SK-N-SH treated with all-trans-retinoic acid at 6 μM for 48 hours (cell line): ENCODE measurements around the gene WRAP73.
"Not testable (repeated sequence)": the region's sequence is repeated elsewhere in the genome, so short reads cannot be mapped to it uniquely, and the experiment has no call there.

ENCODE experiments used
- ATAC-seq: fragments of 200-7000 bp; cut with Tn5 transposase; 3 replicates; pipeline ENCODE4 v1.9.1; 2020; ENCODE audit warnings: mild to moderate bottlenecking, moderate library complexity
- ARNTL ChIP-seq: fragments of 450-650 bp; formaldehyde crosslinking; IDR thresholded peaks from 2 replicates; pipeline ENCODE4 v1.5.0; 2020; ENCODE audit warnings: low read depth, mild to moderate bottlenecking, moderate library complexity, borderline replicate concordance
- ESRRG ChIP-seq: fragments of 250-450 bp; sonication (Bioruptor Pico); IDR thresholded peaks from 2 replicates; pipeline ENCODE4 v1.6.1; 2021; ENCODE audit warnings: mild to moderate bottlenecking
- GLIS3 ChIP-seq: fragments of 250-450 bp; sonication (Bioruptor Pico); IDR thresholded peaks from 2 replicates; pipeline ENCODE4 v1.5.0; 2020; ENCODE audit warnings: mild to moderate bottlenecking, moderate library complexity
- ISL1 ChIP-seq: fragments of 250-450 bp; sonication (Bioruptor Pico); IDR thresholded peaks from 2 replicates; pipeline ENCODE4 v2.1.2; 2022; ENCODE audit warnings: mild to moderate bottlenecking, moderate library complexity
- OSR1 ChIP-seq: fragments of 250-450 bp; sonication (Bioruptor Pico); IDR thresholded peaks from 2 replicates; pipeline ENCODE4 v1.8.0; 2022; ENCODE audit warnings: moderate library complexity, mild to moderate bottlenecking, inconsistent platforms
- PPARA ChIP-seq: fragments of 250-450 bp; sonication (Bioruptor Pico); IDR thresholded peaks from 2 replicates; pipeline ENCODE4 v1.5.0; 2020; ENCODE audit warnings: mild to moderate bottlenecking, borderline replicate concordance
- RARB ChIP-seq: fragments of 250-450 bp; sonication (Bioruptor Pico); IDR thresholded peaks from 2 replicates; pipeline ENCODE4 v1.8.0; 2021; ENCODE audit warnings: mild to moderate bottlenecking, moderate library complexity
- SNAI2 ChIP-seq: fragments of 250-450 bp; sonication (Bioruptor Pico); IDR thresholded peaks from 2 replicates; pipeline ENCODE4 v1.5.0; 2020; ENCODE audit warnings: mild to moderate bottlenecking, moderate library complexity
- TCF4 ChIP-seq: fragments of 250-450 bp; sonication (Bioruptor Pico); IDR thresholded peaks from 2 replicates; pipeline ENCODE4 v1.8.0; 2021; ENCODE audit warnings: mild to moderate bottlenecking, moderate library complexity, borderline replicate concordance
- TOX ChIP-seq: fragments of 250-450 bp; sonication (Bioruptor Pico); IDR thresholded peaks from 2 replicates; pipeline ENCODE4 v1.8.0; 2021; ENCODE audit warnings: mild to moderate bottlenecking, moderate library complexity, borderline replicate concordance
- ZFP3 ChIP-seq: fragments of 250-450 bp; sonication (Bioruptor Pico); IDR thresholded peaks from 2 replicates; pipeline ENCODE4 v1.5.0; 2020; ENCODE audit warnings: mild to moderate bottlenecking, moderate library complexity
- ZFP30 ChIP-seq: fragments of 450-650 bp; formaldehyde crosslinking; IDR thresholded peaks from 2 replicates; pipeline ENCODE4 v1.5.0; 2022; ENCODE audit warnings: mild to moderate bottlenecking, moderate library complexity
- ZNF565 ChIP-seq: fragments of 450-650 bp; formaldehyde crosslinking; conservative IDR thresholded peaks from 2 replicates; pipeline ENCODE4 v1.5.0; 2020; ENCODE audit warnings: low read depth, mild to moderate bottlenecking, moderate library complexity
- ZNF70 ChIP-seq: fragments of 450-650 bp; formaldehyde crosslinking; IDR thresholded peaks from 2 replicates; pipeline ENCODE4 v1.5.0; 2020; ENCODE audit warnings: mild to moderate bottlenecking, moderate library complexity
- ZNF8 ChIP-seq: fragments of 450-650 bp; formaldehyde crosslinking; IDR thresholded peaks from 2 replicates; pipeline ENCODE4 v1.5.0; 2020; ENCODE audit warnings: mild to moderate bottlenecking, moderate library complexity
- TF ChIP-seq, protein P1 (sequence below): fragments of 250-450 bp; sonication (Bioruptor Pico); IDR thresholded peaks from 2 replicates; pipeline ENCODE4 v1.5.1; 2020; ENCODE audit warnings: low read depth, mild to moderate bottlenecking, moderate library complexity
- TF ChIP-seq, protein P2 (sequence below): fragments of 250-450 bp; sonication (Bioruptor Pico); IDR thresholded peaks from 2 replicates; pipeline ENCODE4 v1.5.1; 2021; ENCODE audit warnings: mild to moderate bottlenecking, moderate library complexity
- TF ChIP-seq, protein P3 (sequence below): fragments of 250-450 bp; sonication (Bioruptor Pico); IDR thresholded peaks from 2 replicates; pipeline ENCODE4 v1.8.0; 2020; ENCODE audit warnings: mild to moderate bottlenecking, moderate library complexity, borderline replicate concordance
- TF ChIP-seq, protein P4 (sequence below): fragments of 250-450 bp; sonication (Bioruptor Pico); IDR thresholded peaks from 2 replicates; pipeline ENCODE4 v1.5.0; 2020; ENCODE audit warnings: mild to moderate bottlenecking, moderate library complexity

Gene WRAP73

DNA sequence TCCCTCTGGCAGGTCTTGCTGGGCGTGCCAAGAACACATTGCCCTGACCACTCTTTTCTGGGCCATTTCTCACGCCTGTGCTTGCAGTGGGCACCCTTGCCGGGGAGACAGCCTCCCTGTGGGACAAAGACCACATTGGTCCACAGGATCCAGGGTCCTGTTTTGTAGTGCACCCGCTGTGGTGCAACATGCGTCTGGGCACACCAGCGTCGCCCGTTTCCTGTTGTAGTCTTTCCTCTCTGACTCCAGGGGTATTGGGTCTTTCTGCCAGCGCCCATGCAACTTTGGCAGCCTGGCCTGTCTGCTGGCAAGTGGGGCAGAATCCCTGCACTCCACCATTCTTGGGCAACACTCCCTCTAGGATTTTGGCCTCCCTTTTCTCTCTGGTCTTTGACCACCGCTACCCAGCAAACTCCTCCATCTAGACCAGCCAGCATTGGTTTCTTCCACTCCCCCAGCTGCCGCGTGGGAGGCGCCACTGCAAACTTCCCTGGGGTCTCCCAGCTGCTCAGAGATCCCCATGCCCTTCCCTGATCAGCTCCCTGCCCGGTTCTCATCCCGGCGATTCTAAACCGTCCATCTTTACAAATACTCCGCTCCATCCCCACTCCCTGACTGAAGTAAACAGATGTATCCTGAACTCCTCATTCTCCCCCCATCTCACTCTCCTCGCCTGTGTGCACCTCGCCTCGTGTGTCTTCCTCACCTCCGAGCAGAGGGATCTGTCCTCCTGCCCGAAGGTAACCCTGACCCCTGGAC lies 26.3 kb downstream of the WRAP73 start (continued):
- TF ChIP-seq, protein P1, sequence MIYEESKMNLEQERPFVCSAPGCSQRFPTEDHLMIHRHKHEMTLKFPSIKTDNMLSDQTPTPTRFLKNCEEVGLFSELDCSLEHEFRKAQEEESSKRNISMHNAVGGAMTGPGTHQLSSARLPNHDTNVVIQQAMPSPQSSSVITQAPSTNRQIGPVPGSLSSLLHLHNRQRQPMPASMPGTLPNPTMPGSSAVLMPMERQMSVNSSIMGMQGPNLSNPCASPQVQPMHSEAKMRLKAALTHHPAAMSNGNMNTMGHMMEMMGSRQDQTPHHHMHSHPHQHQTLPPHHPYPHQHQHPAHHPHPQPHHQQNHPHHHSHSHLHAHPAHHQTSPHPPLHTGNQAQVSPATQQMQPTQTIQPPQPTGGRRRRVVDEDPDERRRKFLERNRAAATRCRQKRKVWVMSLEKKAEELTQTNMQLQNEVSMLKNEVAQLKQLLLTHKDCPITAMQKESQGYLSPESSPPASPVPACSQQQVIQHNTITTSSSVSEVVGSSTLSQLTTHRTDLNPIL (CRISPR knock-in tag), result no peak
- TF ChIP-seq PPARA (CRISPR knock-in tag) (no peak), TCF4 (CRISPR knock-in tag) (no peak), ZNF8 (CRISPR knock-in tag) (no peak), ZNF70 (CRISPR knock-in tag) (no peak), TOX (no peak)
- TF ChIP-seq, protein P2, sequence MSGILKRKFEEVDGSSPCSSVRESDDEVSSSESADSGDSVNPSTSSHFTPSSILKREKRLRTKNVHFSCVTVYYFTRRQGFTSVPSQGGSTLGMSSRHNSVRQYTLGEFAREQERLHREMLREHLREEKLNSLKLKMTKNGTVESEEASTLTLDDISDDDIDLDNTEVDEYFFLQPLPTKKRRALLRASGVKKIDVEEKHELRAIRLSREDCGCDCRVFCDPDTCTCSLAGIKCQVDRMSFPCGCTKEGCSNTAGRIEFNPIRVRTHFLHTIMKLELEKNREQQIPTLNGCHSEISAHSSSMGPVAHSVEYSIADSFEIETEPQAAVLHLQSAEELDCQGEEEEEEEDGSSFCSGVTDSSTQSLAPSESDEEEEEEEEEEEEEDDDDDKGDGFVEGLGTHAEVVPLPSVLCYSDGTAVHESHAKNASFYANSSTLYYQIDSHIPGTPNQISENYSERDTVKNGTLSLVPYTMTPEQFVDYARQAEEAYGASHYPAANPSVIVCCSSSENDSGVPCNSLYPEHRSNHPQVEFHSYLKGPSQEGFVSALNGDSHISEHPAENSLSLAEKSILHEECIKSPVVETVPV (CRISPR knock-in tag), result no peak
- TF ChIP-seq, all 23 proteins: peak for 0

DNA sequence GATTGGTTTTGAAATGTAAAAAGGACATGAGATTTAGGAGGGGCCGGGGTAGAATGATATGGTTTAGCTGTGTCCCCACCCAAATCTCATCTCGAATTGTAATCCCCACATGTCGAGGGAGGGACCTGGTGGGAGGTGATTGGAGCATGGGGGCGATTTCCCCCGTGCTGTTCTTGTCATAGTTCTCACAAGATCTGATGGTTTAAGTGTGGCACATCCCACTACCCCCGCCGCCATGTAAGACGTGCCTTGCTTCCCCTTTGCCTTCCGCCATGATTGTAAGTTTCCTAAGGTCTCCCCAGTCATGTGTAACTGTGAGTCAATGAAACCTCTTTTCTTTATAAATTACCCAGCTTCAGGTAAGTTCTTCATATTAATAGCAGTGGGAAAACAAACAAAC lies 27.8 kb downstream of the WRAP73 start:
- not testable (repeated sequence) for ATAC-seq

DNA sequence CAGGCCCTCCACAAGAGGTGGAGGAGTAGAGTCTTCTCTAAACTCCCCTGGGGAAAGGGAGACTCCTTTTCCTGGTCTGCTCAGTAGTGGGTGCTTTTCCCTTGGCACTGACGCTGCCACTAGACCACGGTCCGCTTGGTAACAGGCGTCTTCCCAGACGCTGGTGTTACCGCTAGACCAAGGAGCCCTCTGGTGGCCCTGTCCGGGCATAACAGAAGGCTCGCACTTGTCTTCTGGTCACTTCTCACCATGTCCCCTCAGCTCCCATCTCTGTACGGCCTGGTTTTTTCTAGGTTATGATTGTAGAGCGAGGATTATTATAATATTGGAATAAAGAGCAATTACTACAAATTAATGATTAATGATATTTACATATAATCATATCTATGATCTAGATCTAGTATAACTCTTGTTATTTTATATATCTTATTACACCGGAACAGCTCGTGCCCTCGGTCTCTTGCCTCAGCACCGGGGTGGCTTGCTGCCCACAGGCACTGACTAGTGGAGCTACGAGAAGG lies 28.7 kb downstream of the WRAP73 start:
- not testable (repeated sequence) for ATAC-seq

DNA sequence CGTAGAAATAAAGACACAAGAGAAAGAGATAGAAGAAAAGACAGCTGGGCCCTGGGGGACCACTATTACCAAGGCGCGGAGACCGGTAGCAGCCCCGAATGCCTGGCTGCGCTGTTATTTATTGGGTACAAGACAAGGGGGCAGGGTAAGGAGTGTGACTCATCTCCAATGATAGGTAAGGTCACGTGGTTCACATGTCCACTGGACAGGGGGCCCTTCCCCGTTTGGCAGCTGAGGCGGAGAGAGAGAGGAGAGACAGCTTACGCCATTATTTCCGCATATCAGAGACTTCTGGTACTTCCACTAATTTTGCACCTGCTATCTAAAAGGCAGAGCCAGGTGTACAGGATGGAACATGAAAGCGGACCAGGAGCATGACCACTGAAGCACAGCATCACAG lies 29.2 kb downstream of the WRAP73 start:
- TF ChIP-seq ISL1 (CRISPR knock-in tag) (no peak), SNAI2 (no peak), TOX (no peak), PPARA (CRISPR knock-in tag) (no peak), ZFP3 (CRISPR knock-in tag) (no peak), ARNTL (CRISPR knock-in tag) (no peak), GLIS3 (CRISPR knock-in tag) (no peak), ZNF8 (CRISPR knock-in tag) (no peak), ZNF70 (CRISPR knock-in tag) (no peak), ZNF565 (CRISPR knock-in tag) (no peak), RARB (CRISPR knock-in tag) (no peak), OSR1 (CRISPR knock-in tag) (no peak), ZFP30 (CRISPR knock-in tag) (no peak), ESRRG (CRISPR knock-in tag) (no peak)
- TF ChIP-seq, protein P3, sequence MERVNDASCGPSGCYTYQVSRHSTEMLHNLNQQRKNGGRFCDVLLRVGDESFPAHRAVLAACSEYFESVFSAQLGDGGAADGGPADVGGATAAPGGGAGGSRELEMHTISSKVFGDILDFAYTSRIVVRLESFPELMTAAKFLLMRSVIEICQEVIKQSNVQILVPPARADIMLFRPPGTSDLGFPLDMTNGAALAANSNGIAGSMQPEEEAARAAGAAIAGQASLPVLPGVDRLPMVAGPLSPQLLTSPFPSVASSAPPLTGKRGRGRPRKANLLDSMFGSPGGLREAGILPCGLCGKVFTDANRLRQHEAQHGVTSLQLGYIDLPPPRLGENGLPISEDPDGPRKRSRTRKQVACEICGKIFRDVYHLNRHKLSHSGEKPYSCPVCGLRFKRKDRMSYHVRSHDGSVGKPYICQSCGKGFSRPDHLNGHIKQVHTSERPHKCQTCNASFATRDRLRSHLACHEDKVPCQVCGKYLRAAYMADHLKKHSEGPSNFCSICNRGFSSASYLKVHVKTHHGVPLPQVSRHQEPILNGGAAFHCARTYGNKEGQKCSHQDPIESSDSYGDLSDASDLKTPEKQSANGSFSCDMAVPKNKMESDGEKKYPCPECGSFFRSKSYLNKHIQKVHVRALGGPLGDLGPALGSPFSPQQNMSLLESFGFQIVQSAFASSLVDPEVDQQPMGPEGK, result no peak
- TF ChIP-seq, protein P2 (CRISPR knock-in tag), result no peak
- TF ChIP-seq, protein P4, sequence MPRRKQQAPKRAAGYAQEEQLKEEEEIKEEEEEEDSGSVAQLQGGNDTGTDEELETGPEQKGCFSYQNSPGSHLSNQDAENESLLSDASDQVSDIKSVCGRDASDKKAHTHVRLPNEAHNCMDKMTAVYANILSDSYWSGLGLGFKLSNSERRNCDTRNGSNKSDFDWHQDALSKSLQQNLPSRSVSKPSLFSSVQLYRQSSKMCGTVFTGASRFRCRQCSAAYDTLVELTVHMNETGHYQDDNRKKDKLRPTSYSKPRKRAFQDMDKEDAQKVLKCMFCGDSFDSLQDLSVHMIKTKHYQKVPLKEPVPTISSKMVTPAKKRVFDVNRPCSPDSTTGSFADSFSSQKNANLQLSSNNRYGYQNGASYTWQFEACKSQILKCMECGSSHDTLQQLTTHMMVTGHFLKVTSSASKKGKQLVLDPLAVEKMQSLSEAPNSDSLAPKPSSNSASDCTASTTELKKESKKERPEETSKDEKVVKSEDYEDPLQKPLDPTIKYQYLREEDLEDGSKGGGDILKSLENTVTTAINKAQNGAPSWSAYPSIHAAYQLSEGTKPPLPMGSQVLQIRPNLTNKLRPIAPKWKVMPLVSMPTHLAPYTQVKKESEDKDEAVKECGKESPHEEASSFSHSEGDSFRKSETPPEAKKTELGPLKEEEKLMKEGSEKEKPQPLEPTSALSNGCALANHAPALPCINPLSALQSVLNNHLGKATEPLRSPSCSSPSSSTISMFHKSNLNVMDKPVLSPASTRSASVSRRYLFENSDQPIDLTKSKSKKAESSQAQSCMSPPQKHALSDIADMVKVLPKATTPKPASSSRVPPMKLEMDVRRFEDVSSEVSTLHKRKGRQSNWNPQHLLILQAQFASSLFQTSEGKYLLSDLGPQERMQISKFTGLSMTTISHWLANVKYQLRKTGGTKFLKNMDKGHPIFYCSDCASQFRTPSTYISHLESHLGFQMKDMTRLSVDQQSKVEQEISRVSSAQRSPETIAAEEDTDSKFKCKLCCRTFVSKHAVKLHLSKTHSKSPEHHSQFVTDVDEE (CRISPR knock-in tag), result no peak
- no peak for ATAC-seq
